NCI-H2227 treated with DMSO at 0.1 percent for 48 hours (cell line): ENCODE data around the gene RPA3.
"Not testable (repeated sequence)": the region's sequence is repeated elsewhere in the genome, so short reads cannot be mapped to it uniquely, and the experiment has no call there.

Experiments
- DNase-seq: peaks from one replicate; lab custom pipeline; 2025; lab: John Stamatoyannopoulos, UW

The RPA3 gene

DNA sequence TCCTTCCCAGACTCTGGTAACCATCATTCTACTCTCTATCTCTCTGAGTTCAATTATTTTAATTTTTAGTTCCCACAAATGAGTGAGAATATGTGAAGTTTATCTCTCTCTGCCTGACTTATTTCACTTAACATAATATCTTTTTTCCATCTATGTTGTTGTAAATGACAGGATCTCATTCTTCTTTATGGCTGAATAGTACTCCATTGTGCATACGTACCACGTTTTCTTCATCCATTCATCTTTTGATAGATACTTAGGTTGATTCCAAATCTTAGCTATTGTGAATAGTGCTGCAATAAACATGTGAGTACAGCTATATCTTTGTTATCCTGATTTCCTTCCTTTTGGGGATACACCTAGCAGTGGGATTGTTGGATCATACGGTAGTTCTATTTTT lies 23.9 kb downstream of the RPA3 start:
- DNase-seq = no peak

DNA sequence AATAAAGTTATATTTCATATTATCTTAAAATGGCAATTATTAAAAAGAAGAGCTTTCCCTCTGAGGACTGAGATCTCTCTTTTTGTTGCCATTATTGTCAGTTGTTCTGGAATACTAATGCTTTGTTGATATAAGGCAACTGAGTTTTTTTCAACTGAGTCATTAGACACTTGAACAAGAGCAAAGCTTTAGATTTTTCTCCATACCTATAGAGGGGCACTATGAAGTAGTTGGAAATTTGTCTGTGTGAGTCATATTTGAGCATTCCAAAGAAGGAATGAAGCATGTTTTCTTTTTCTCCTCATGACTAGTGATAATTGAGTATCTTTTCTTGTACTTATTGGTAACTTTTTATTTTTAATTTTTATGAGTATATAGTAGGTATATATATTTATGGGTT lies 24.5 kb downstream of the RPA3 start:
- no peak for DNase-seq

DNA sequence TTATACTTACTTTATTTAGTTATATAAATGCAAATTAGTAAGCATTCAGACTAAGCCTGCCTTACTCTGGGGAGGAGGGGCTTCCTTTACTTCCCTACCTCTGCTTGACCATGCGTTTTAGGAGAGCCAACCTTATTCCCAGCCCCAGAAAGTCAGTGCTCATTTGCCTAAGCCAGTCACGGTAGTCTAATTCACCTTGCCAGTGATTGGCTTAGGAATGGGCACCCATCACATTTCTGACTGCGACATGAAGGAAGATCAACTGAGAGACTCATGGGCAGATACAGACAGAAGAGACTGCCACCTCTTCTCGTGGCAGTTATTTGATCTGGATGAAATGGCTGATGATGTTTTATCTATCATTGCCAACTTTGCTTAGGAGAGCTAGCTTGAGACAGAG lies 29.5 kb downstream of the RPA3 start:
- no peak for DNase-seq

DNA sequence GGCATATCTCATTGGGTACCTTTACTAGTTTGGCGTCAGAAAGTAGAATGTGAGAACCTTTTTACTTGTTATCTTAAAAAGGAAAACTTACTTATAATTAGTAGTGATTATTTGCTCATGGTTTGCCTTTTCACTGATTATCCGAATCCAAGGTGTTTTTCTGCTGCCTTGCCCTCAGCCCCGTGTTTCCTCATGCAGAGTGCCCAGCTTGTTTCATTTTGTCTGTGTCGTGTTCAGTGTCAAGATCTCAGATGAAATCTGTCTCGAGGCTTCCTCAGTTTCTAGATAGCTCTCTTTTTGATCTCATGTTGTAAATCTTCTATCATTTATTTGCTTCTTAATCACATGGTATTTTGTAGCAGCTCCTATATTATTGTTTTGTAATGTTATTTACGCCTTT lies 30.1 kb downstream of the RPA3 start:
- no peak for DNase-seq

DNA sequence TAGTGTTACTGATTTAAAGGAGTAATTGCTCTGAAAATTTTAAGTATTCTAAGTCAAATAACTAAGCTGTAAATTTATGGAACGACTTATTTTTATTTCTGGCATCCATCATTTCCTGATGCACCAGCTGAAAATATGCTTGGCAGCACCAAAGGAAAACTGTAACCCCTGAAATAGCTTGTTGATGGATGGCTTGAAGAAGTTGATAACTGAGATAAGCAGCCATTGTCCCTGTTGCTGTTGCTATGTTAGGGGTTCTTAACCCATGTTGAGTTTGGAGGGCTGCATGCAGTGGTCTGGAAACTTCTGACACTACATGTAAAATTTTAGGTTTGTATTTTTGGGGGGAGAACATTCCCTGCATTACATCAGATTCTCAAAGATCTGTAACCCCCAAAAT lies 30.6 kb downstream of the RPA3 start:
- DNase-seq = no peak

DNA sequence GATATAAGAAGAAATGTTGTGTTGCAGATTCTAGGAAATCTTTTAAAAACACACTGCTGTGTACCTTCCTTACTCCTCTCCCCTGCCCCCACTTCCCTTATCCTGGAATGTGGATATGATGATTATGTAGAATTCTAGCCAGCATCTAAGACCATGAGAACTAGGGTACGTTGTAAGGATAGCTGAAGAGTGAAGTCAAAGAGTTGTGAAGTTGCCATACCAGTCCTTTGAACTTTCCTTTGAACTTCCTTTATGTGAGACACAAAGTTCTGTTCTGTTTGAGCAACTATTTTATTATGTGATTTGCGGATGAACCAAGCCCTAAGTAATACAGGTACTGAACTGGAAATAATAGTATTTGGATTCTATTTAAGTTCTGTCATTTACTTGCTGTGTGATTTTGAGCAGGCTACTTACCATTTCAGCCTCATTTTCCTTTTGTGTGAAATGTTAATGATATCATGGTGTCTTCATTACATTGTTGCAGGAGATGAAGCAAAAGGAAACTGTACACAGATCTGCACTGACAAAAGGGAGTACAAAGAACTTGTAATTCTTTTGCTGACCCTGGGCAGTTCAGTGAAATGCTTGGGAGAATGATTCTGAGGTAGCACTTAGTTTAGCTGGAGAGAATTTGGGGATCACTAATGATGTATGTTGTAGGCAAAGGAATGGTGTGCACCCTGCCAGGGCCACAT lies 31.4 kb downstream of the RPA3 start:
- no peak for DNase-seq

DNA sequence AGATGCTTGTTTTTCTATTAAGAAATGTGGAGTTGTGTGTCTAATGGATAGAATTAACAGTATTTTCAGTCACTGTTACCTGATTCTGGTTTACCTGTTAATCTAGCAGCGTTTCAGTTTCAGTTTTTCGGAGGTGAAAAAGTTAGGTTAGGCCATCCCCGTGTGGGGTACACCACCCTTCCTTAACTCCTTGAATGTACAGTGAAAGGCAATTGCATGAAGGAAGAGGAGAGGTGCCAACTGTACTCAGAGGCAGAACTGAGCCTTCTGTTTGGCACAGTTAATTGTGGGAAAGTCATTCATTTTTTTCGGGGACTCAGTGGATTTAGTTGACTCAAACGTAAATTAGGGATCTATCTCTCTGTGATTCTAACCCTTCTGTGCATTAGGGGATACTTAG lies 35.5 kb downstream of the RPA3 start:
- DNase-seq = no peak

DNA sequence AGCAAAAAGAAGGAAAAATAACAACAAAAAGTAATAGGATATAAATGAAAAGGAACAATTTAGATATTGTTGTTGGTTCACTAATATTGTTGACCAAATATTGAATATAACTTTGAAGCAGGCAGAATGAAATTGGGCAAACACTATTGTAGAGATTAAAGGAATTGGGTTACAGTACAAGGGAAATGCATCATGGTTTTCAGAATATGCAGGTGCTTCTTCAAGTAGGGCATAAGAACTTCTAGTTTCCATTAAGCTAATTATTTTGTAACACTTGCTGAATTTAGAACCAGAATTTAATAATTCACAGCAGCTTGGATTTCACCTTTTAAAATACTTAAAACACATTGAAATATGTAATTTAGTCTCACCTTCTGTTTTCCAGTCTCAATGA lies 36.5 kb downstream of the RPA3 start:
- DNase-seq = no peak

DNA sequence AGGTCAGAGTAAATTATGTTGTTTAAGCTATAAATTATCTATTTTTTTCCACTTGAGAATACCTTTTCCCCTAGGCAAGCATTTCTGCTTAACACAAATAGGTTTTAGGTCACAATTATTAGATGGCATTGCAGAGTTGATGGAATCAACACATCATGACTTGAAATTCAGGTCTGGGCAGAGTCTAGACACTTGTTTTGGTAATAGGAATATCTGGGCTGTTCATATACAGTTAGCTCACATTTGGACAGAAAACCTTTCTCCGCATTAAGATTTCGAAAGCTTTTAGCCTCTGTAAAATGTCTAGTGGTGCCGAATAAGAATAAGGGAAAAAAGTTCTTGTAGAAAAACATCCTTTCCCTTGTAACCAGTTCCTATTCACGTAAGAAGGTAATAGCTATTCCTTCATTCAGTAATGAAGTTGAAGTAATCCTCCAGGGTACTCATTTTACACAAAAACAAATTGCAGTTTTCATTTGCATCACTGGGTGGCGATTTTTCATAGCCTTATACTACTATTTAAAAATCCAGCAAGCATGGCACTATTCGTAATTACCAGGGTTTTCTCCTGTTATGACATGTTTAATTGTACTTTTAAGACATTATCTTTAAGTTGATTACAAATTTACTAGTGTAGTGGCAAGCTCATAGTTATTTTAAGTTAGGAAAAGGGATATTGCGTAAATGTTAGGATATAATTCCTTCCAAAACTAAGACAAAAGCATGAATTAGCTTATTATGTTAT lies 37.0 kb downstream of the RPA3 start:
- peak; percentile 30 for DNase-seq

DNA sequence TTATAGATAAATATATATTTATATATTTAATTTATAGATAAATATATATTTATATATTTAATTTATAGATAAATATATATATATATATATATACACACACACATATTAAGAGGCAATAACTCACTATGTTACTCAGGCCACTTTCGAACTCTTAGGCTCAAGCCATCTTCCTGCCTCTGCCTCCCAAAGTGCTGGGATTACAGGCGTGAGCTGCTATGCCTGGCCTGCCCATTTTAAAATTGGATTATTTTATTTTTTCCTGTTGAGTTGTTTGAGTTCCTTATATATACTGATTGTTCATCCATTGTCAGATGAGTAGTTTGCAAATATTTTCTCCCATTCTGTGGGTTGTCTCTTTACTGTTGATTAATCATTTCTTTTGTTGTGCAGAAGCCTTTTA lies 38.8 kb downstream of the RPA3 start:
- not testable (repeated sequence) for DNase-seq

DNA sequence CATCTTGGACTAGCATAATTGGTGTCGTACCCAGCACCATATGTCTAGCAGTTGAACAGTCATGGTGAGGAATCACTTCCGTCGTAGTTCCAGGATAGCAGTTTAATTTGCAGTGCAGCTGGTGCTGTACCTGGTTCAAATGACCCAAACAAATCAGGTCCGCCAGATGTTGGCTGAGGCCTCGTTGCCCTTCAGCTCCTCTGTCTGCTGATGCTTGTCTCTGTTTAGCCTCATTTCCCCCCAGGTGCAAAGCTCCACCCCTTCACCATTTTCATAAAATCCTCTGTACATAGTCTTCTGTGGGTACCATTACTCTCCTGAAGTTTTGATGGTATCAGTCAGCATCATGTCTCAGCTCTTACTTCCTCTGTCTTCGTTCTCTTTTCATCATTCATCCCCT lies 42.7 kb downstream of the RPA3 start:
- DNase-seq = no peak

DNA sequence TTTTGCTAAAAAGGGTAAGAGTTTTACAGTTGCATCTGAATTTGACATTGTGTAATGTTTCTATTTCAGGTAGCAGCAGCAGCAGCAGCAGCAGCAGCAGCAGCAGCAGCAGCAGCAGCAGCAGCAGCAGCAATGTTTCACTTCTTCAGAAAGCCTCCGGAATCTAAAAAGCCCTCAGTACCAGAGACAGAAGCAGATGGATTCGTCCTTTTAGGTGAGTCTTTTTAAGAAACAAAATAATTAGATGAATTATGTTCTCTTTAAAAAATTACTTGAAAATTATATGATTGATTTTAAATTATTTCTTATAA lies 45.2 kb downstream of the RPA3 start:
- DNase-seq = no peak

DNA sequence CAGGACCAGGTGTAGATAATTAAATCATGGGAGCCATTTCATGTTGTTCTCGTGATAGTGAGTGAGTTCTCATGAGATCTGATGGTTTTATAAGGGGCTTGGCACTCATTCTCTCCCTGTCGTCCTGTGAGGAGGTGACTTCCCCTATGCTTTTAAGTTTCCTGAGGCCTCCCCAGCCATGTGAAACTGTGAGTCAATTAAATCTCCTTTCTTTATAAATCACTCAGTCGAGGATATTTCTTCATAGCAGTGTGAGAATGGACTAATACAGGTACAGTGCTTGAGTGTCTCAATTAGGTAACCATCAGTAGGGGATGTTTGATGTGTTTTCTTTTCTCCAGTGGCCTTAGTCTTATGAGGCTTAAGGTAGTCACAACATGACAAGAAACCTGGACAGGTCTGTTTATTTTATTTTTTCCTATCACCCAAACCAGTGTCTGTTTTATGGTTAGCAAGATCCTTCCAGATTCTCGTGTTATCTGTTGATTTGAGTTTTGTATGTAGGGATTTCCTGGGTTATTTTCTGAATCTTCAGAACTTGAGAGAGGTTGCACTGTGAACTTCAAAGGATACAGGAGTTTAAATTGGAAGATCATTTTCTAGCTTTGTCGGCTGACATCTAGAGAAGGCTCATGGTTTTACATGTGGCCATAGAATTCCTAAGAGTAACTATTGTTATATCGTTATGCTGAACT lies 45.7 kb downstream of the RPA3 start:
- no peak for DNase-seq

DNA sequence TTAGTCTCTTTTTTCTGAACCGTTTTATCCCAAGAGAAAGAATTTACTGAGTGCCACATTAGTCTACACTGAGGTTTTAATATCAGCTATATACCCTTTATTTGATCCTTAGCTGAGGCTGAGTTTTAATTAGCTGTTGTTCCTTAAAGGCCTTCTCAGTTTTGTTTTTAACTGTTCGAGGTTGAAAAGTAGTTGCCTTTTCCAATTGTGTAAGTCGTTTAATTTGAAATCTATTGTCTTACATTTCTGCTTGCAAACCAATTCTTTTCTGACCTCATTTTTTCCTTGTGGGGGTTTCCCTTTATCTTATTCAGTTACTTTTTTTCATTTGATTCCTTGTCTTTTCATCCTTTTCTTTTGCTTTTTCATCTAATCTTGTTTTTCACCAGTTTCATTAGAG lies 47.0 kb downstream of the RPA3 start:
- no peak for DNase-seq

DNA sequence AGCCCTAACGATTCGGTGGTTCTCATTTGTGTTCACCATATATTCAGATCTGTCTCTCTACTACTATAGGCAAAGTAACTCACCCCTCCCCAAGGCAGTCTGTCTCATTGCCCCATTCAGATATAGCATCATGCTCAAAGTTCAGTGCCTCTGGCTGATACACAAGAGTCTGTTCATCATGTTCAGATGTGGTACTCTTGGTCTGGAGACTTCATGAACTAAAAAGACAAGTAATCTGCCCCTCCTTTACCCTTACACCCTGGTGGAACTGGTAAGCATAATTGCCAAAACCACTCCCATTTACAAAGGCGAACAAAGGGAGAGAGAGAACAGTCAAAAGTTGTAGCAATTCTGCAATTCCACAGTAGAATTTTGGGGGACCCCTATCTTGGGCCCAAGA lies 47.9 kb downstream of the RPA3 start:
- no peak for DNase-seq

DNA sequence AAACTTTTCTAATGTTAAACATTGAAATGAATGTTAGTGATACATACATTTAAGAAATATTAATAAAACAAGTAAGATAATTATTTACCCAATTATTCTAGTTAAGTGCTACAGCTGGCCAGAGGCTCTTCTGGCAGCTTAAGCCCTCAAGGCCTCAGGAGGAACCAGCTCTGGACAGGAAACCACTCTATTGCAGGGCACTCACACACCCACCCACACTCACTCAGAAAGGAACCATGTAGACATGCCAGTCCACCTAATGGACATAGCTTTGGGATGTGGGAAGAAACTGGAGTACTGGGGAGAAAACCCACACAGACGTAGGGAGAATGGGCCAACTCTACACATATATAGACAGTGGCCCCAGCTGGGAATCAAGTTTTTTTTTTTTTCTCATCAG lies 49.7 kb downstream of the RPA3 start:
- no peak for DNase-seq

DNA sequence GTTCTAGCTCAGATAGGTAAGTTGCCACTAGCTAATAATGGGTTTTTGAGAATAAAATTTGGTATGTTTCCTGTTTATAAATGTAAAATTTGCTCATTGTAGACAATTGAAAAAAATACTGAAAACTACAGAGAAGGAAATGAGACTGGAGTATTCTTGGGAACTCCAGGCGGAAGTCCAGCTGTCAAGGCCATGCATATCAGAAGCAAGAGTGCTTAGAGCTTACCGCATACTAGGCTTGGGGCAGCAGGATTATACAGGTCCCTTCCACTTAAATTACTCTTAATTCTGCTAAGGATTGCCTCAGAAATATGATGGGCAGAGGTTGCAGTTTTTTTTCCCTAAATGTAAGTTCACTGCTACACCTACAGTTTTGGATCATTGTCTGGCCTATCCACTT lies 51.2 kb downstream of the RPA3 start:
- no peak for DNase-seq

DNA sequence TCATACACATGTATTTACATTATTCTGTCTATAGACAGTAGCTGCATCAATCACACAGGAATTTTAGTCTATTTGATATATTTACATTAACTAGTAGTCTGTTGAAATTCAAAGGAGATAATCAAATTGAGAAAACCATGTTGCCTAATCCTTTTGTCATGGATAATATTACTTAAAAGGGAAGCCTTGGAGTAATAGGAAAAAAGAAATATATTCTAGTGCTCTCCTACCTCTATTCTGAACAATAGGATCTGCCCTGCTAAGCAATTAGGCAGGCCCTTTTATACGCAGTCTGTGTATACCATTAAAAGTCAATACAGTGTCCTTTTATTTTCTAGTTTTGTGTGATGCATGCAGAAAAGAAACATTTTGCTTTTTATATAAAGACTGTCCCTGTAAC lies 53.4 kb downstream of the RPA3 start:
- no peak for DNase-seq

DNA sequence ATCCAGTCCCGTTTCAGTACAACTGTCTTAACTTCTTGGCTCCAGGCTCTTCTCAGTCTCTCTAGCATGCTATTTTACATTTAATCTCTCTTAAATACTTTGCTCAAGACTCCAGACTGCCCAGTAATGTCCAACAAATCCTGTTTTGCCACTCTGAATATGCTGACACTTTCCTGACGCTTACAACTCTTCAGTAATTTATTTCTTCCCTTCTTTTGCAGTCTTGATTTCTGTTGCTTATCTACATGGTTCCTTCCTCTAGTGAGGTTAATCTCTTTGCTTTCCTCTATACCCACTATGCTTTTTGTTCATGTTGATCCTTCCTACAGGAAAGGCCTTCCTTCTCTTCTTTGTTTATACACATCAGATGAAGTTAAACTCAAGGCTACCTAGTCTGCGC lies 54.1 kb downstream of the RPA3 start:
- no peak for DNase-seq

DNA sequence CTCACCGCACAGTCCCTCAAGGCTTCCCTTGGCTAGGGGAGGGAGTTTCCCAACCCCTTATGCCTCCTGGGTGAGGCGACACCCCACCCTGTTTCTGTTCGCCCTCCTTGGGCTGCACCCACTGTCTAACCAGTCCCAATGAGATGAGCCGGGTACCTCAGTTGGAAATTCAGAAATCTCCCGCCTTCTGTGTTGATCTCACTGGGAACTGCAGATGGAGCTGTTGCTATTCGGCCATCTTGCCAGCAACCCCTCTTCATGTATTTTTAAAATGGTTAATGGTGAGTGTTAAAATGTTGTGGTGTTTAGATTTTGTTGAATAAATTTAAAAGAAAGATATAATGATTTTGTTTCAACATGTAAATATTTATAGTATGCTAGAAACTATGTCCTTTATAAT lies 55.9 kb downstream of the RPA3 start:
- DNase-seq = no peak

DNA sequence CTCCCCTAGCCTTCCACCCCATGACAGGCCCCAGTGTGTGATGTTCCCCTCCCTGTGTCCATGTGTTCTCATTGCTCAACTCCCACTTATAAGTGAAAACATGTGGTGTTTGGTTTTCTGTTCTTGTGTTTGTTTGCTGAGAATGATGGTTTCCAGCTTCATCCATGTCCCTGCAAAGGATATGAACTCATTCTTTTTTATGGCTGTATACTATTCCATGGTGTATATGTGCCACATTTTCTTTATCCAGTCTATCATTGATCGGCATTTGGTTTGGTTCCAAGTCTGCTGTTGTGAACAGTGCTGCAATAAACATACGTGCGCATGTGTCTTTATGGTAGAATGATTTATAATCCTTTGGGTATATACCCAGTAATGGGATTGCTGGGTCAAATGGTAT lies 61.9 kb downstream of the RPA3 start:
- DNase-seq = not testable (repeated sequence)

DNA sequence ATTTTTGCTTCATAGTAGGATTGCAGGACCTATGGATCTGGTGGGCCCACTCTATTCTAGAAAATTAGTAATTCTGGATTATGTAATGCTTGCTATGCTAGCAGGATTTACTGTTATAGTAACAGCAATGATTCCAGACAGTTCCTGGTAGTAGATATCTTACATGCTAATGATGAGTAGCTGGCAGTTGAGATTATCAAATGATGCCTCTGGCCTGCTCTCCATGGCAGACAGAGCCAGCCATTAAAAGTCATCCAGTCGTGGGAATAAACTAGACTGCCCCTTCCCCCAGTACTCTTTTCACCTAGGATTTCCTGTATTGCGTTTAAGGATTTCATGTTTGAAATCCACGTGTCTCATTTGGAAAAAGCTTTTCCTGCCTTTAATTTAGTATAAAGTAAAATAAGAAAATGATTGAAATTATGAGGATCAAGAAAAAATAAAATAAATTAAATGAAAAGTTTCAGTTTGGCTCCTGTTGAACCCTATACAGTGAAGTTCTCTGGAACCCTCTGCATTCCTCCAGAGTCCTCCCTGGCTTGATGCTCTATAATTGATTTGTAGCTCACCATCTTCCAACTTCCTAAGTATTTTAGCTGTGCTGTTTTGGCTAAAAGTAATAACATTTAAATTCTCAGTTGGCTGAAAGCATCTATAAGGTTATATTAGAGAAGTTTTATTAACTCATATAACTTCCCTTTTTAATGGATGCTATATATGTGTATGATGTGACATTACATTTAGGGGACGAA lies 63.3 kb downstream of the RPA3 start:
- no peak for DNase-seq
